HepG2 (cell line): ENCODE results near the gene CBLB. TPM values are rescaled to one million over a fixed set of nuclear protein-coding genes. Genes with fewer than 3 reads are reported as not detected.

ENCODE experiments used
- ATAC-seq: fragments of 200-7000 bp; cut with Tn5 transposase; 3 replicates; pipeline ENCODE4 v1.9.1; 2020; ENCODE audit warnings: mild to moderate bottlenecking, moderate library complexity
- BruUV-seq: library from RNA; stranded (reverse); fragments of 400-500 nt; replicated peaks from 2 replicates; lab custom pipeline; 2021; lab: Mats Ljungman, UMichigan
- CTCF ChIA-PET: fragments of 300-600 bp; formaldehyde crosslinking; extraction: SDS; loops from one replicate; lab custom pipeline; 2021; ENCODE audit warnings: low total read pairs, inconsistent platforms, low intra/inter-chr PET ratio; lab: Yijun Ruan, JAX
- POLR2A ChIA-PET: fragments of 350-600 bp; sonication (Branson Sonifier 250); formaldehyde crosslinking; loops from one replicate; lab custom pipeline; 2020; ENCODE audit warnings: antibody characterized with exemption, inconsistent platforms; lab: Yijun Ruan, JAX
- DNase-seq: peaks from one replicate; pipeline ENCODE4 v3.0.0-alpha.2; 2015; ENCODE audit warnings: low spot score
- FAIRE-seq: peaks from 3 replicates; lab custom pipeline; 2011; peaks lifted over from hg19 to GRCh38; lab: Jason Lieb, UNC
- H2AFZ ChIP-seq: one replicate; pipeline ENCODE4 v1.6.1; 2011; ENCODE audit warnings: low read length, inconsistent platforms
- H3K27ac ChIP-seq: fragments of 300-600 bp; 3 replicates; pipeline ENCODE4 v1.8.0; 2011; ENCODE audit warnings: mixed run types, mild to moderate bottlenecking, mixed read lengths, low read length, inconsistent platforms; ENCODE audit not compliant: insufficient read depth; ENCODE audit errors: extremely low read length
- H3K27me3 ChIP-seq, 2 experiments: fragments of 200-600 bp in 1 of 2; 2 replicates in 1 of 2; 3 replicates in 1 of 2; pipeline versions ENCODE4 v1.6.0 to v1.8.0; 2011; ENCODE audit warnings: low read length in 2 of 2, mild to moderate bottlenecking in 2 of 2, moderate library complexity in 2 of 2, inconsistent platforms in 1 of 2; ENCODE audit not compliant: insufficient read depth in 2 of 2, control insufficient read depth in 1 of 2
- H3K36me3 ChIP-seq, 2 experiments: fragments of 200-600 bp in 1 of 2; replicated peaks in 1 of 2; 2 replicates in 1 of 2; 3 replicates in 1 of 2; pipeline versions ENCODE4 v1.5.1 to v1.8.0; 2011; ENCODE audit warnings: low read length in 2 of 2, inconsistent platforms in 1 of 2; ENCODE audit not compliant: insufficient read depth in 2 of 2, control insufficient read depth in 1 of 2
- H3K4me1 ChIP-seq: 2 replicates; pipeline ENCODE4 v1.5.1; 2012; ENCODE audit warnings: low read length, inconsistent platforms; ENCODE audit not compliant: insufficient read depth
- H3K4me2 ChIP-seq: 2 replicates; pipeline ENCODE4 v1.6.0; 2011; ENCODE audit warnings: low read depth, low read length, inconsistent platforms
- H3K4me3 ChIP-seq, 3 experiments: fragments of 200-600 bp in 1 of 3; sonication (generic), shearing (Covaris generic) in 1 of 3; replicated peaks in 1 of 3; 2 replicates each; pipeline ENCODE4 v1.5.1; 2011 to 2016; ENCODE audit warnings: low read length in 3 of 3, inconsistent platforms in 2 of 3, low read depth in 2 of 3, mild to moderate bottlenecking in 2 of 3, control low read depth in 1 of 3, mixed read lengths in 1 of 3; ENCODE audit not compliant: insufficient read depth in 1 of 3
- H3K79me2 ChIP-seq: one replicate; pipeline ENCODE4 v1.6.1; 2011; ENCODE audit warnings: low read length, inconsistent platforms; ENCODE audit not compliant: insufficient read depth
- H3K9ac ChIP-seq: 2 replicates; pipeline ENCODE4 v1.6.0; 2011; ENCODE audit warnings: mild to moderate bottlenecking, low read depth, low read length, inconsistent platforms; ENCODE audit not compliant: insufficient read depth
- H3K9me3 ChIP-seq: 2 replicates; pipeline ENCODE4 v1.5.1; 2012; ENCODE audit warnings: mild to moderate bottlenecking, low read length
- H4K20me1 ChIP-seq: 2 replicates; pipeline ENCODE4 v1.6.0; 2011; ENCODE audit warnings: inconsistent platforms, mild to moderate bottlenecking, low read length, moderate library complexity; ENCODE audit not compliant: insufficient read depth
- FOSL1 ChIP-seq: sonication (generic); formaldehyde crosslinking; IDR thresholded peaks from 2 replicates; pipeline ENCODE4 v1.9.0; 2021; ENCODE audit warnings: missing genetic modification reagents, borderline replicate concordance
- HOXA9 ChIP-seq: sonication (generic); formaldehyde crosslinking; IDR thresholded peaks from 2 replicates; pipeline ENCODE4 v1.8.1; 2022; ENCODE audit warnings: missing genetic modification reagents, mild to moderate bottlenecking, moderate library complexity, borderline replicate concordance
- IRX3 ChIP-seq: sonication (generic); formaldehyde crosslinking; IDR thresholded peaks from 2 replicates; pipeline ENCODE4 v1.8.1; 2023; ENCODE audit warnings: mild to moderate bottlenecking, low read depth, missing genetic modification reagents, borderline replicate concordance
- KDM5A ChIP-seq: fragments of 200-600 bp; sonication (generic); IDR thresholded peaks from 2 replicates; pipeline ENCODE4 v1.7.0; 2018; ENCODE audit warnings: antibody characterized with exemption, mild to moderate bottlenecking, low read length, borderline replicate concordance
- MZF1 ChIP-seq: sonication (generic); formaldehyde crosslinking; IDR thresholded peaks from 2 replicates; pipeline ENCODE4 v1.8.1; 2023; ENCODE audit warnings: mild to moderate bottlenecking, missing genetic modification reagents, borderline replicate concordance
- PPARG ChIP-seq: conservative IDR thresholded peaks from 2 replicates; pipeline ENCODE4 v1.6.1; 2016; ENCODE audit warnings: missing biosample characterization, missing genetic modification reagents
- RARG ChIP-seq: sonication (generic); formaldehyde crosslinking; IDR thresholded peaks from 2 replicates; pipeline ENCODE4 v1.4.0; 2020; ENCODE audit warnings: low read depth, mild to moderate bottlenecking, missing genetic modification reagents
- SALL1 ChIP-seq: sonication (generic); formaldehyde crosslinking; IDR thresholded peaks from 2 replicates; pipeline ENCODE4 v1.8.0; 2022; ENCODE audit warnings: mild to moderate bottlenecking, missing genetic modification reagents
- THYN1 ChIP-seq: sonication (generic); formaldehyde crosslinking; IDR thresholded peaks from 2 replicates; pipeline ENCODE4 v1.8.1; 2023; ENCODE audit warnings: low read depth, mild to moderate bottlenecking, moderate library complexity, missing genetic modification reagents, borderline replicate concordance
- ZNF138 ChIP-seq: sonication (generic); formaldehyde crosslinking; IDR thresholded peaks from 2 replicates; pipeline ENCODE4 v1.5.0; 2020; ENCODE audit warnings: mild to moderate bottlenecking, low read depth, missing genetic modification reagents
- ZNF335 ChIP-seq: sonication (generic); formaldehyde crosslinking; IDR thresholded peaks from 2 replicates; pipeline ENCODE4 v1.4.0; 2020; ENCODE audit warnings: missing genetic modification reagents
- ZNF382 ChIP-seq: sonication (generic); formaldehyde crosslinking; IDR thresholded peaks from 2 replicates; pipeline ENCODE4 v1.5.0; 2020; ENCODE audit warnings: missing genetic modification reagents, mild to moderate bottlenecking, borderline replicate concordance
- ZNF441 ChIP-seq: sonication (generic); formaldehyde crosslinking; IDR thresholded peaks from 2 replicates; pipeline ENCODE4 v1.7.0; 2021; ENCODE audit warnings: missing genetic modification reagents, borderline replicate concordance
- ZNF552 ChIP-seq: sonication (generic); formaldehyde crosslinking; IDR thresholded peaks from 2 replicates; pipeline ENCODE4 v1.9.0; 2022; ENCODE audit warnings: missing genetic modification reagents, mild to moderate bottlenecking, borderline replicate concordance
- ZNF569 ChIP-seq: sonication (generic); formaldehyde crosslinking; IDR thresholded peaks from 2 replicates; pipeline ENCODE4 v1.5.0; 2020; ENCODE audit warnings: mild to moderate bottlenecking, missing genetic modification reagents, moderate library complexity, borderline replicate concordance
- ZNF777 ChIP-seq: sonication (generic); formaldehyde crosslinking; IDR thresholded peaks from 2 replicates; pipeline ENCODE4 v1.4.0; 2020; ENCODE audit warnings: missing genetic modification reagents
- ZNF83 ChIP-seq: sonication (generic); formaldehyde crosslinking; IDR thresholded peaks from 2 replicates; pipeline ENCODE4 v1.4.0; 2020; ENCODE audit warnings: missing genetic modification reagents, mild to moderate bottlenecking, borderline replicate concordance
- WGBS: methylation state at CpG from one replicate; pipeline ENCODE4 v1.1.6; 2017; ENCODE audit warnings: low lambda C conversion rate; 5-methylcytosine and 5-hydroxymethylcytosine counted together
- in situ Hi-C: cut with HindIII; loops from 2 replicates; pipeline ENCODE4 v1.10.0; 2017; ENCODE audit warnings: low pct_unique_long_range_greater_than_20kb; ENCODE audit not compliant: extremely low pct_ligation_motif_present
- intact Hi-C: fragments of 100-400 bp; cut with micrococcal nuclease; formaldehyde crosslinking; loops from one replicate; pipeline ENCODE4 v1.10.0; 2022; ENCODE audit not compliant: unreplicated experiment
- polyA plus RNA-seq, 8 experiments: library from polyadenylated mRNA; depleted of rRNA in 3 of 8; stranded (reverse) in 7 of 8; unstranded in 1 of 8; fragments of >200 nt; fragmentation: Illumina TruSeq in 4 of 8; extraction: Trizol in 4 of 8; gene quantifications; 2 replicates each; pipeline versions ENCODE4 v1.2.1 to v1.2.3, GENCODE V29; 2011 to 2016; ENCODE audit warnings: low read depth in 4 of 8, missing spikeins in 1 of 8, mixed read lengths in 1 of 8; ENCODE audit not compliant: insufficient read depth in 1 of 8
- total RNA-seq, 5 experiments: library from RNA; depleted of rRNA; stranded (reverse); fragments of >200 nt; fragmentation: Illumina TruSeq; extraction: Trizol; gene quantifications; 2 replicates each; pipeline ENCODE4 v1.2.3, GENCODE V29; 2016; ENCODE audit warnings: low read depth in 1 of 5

Gene CBLB
- total and polyA plus RNA-seq, 2 of the 13 experiments (the other 11 are each of a cell fraction or from before 2014, with no cell fraction given) = 9.8 to 16.4 TPM

DNA sequence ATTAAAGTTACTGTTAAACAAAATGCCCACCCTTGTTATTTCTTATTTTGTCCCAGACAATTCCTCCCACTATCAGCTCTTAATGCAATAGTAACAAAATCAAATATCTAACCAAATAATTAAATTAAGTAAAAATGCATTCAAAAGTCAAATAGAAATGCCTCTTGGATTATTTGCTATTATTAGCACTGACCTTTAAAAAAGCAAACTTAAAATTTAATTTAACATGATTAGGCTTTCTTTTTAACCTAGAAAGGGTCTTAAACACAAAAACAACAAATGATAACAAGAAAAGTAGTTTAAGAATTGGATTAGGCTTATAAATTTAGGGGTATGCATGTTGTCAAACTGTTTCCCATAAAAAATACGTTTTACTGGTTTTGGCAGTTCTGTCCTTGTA lies 159.8 kb downstream of the CBLB start:
- TF ChIP-seq IRX3 (CRISPR knock-in tag) = no peak
- no peak for TF ChIP-seq ZNF335 (CRISPR knock-in tag)
- no peak for TF ChIP-seq ZNF138
- no peak for TF ChIP-seq THYN1 (CRISPR knock-in tag)
- TF ChIP-seq RARG (CRISPR knock-in tag) = no peak
- no peak for TF ChIP-seq ZNF569 (CRISPR knock-in tag)
- TF ChIP-seq ZNF441 (CRISPR knock-in tag) = no peak
- TF ChIP-seq FOSL1 = no peak
- ATAC-seq (no peak), FAIRE-seq (no peak), DNase-seq (no peak)
- Histone ChIP-seq H3K27me3 (no peaks in the 10 kb centered on the region), H3K4me3 (no peak overlapping the region), H3K4me2 (no peak overlapping the region), H3K9me3 (no peaks in the 10 kb centered on the region), H2AFZ (no peak overlapping the region), H3K9ac (no peak overlapping the region), H3K27ac (no peak overlapping the region), H4K20me1 (no peaks in the 10 kb centered on the region), H3K36me3 (no peaks in the 10 kb centered on the region), H3K4me1 (no peaks in the 10 kb centered on the region), H3K79me2 (no peaks in the 10 kb centered on the region)
- POLR2A ChIA-PET = no interaction called here
- WGBS = 90% methylated on average over 1 of the region's 1 CpG
- CTCF ChIA-PET = no interaction called here
- intact Hi-C loops = no loop called here
- BruUV-seq = no TSS peak
- in situ Hi-C loops = no loop called here

- FAIRE-seq = no peak
- no peak overlapping the region for H3K9ac ChIP-seq
- H3K4me2 ChIP-seq = no peak overlapping the region
- CTCF ChIA-PET = no interaction called here
- no peaks in the 10 kb centered on the region for H3K9me3 ChIP-seq
- no peaks in the 10 kb centered on the region for H3K79me2 ChIP-seq
- no TSS peak for BruUV-seq
- in situ Hi-C loops (no loop called here), intact Hi-C loops (no loop called here)
- peaks cover 0 to 3% of the 10 kb centered on the region in 2 experiments; a peak in 3 of 5 replicates for H3K36me3 ChIP-seq
- H3K27me3 ChIP-seq = no peaks in the 10 kb centered on the region
- DNase-seq = no peak
- POLR2A ChIA-PET = no interaction called here
- H3K27ac ChIP-seq = no peak overlapping the region
- no peaks in the 10 kb centered on the region for H4K20me1 ChIP-seq
- ATAC-seq = no peak
- H3K4me3 ChIP-seq = no peak overlapping the region
- no peaks in the 10 kb centered on the region for H3K4me1 ChIP-seq
- WGBS = 85% methylated on average over 2 of the region's 2 CpGs
- no peak overlapping the region for H2AFZ ChIP-seq
- TF ChIP-seq ZNF777 (no peak), HOXA9 (CRISPR knock-in tag) (no peak), ZNF552 (no peak), PPARG (CRISPR knock-in tag) (no peak), MZF1 (CRISPR knock-in tag) (no peak), KDM5A (no peak), ZNF382 (CRISPR knock-in tag) (no peak), SALL1 (no peak), ZNF83 (CRISPR knock-in tag) (no peak)
These were observed 161.8 kb downstream of the CBLB start for GRCh38 chr3:105707009-105707408.
